CD4-positive, alpha-beta T cell treated with Interleukin-15 for 4 hours (primary cell): Measurements from ENCODE around the gene NLN.
"Not testable (repeated sequence)": the region's sequence is repeated elsewhere in the genome, so short reads cannot be mapped to it uniquely, and the experiment has no call there.

ENCODE experiments used
- DNase-seq: peaks from one replicate; pipeline ENCODE4 v3.0.0-alpha.2; 2020; ENCODE audit warnings: low spot score

NLN gene

GRCh38 chr5:65871776-65872175 lies 149.8 kb downstream of the NLN start:
- DNase-seq: not testable (repeated sequence)

GRCh38 chr5:65873181-65873750 lies 151.3 kb downstream of the NLN start:
- DNase-seq: no peak

- no peak for DNase-seq
Measured at GRCh38 chr5:65874241-65874640, 152.2 kb downstream of the NLN start.

GRCh38 chr5:65876496-65876895 lies 154.5 kb downstream of the NLN start:
- DNase-seq: no peak

GRCh38 chr5:65876970-65877369 lies 155.0 kb downstream of the NLN start:
- no peak for DNase-seq
